HG03280 (cell line): ENCODE measurements around the gene ARHGEF4.

Source experiments
- ATAC-seq: cut with Tn5 transposase; IDR thresholded peaks from one replicate; pipeline ENCODE4 v1.9.1; 2021; ENCODE audit warnings: mild to moderate bottlenecking, moderate library complexity; ENCODE audit not compliant: unreplicated experiment

ARHGEF4 gene

DNA sequence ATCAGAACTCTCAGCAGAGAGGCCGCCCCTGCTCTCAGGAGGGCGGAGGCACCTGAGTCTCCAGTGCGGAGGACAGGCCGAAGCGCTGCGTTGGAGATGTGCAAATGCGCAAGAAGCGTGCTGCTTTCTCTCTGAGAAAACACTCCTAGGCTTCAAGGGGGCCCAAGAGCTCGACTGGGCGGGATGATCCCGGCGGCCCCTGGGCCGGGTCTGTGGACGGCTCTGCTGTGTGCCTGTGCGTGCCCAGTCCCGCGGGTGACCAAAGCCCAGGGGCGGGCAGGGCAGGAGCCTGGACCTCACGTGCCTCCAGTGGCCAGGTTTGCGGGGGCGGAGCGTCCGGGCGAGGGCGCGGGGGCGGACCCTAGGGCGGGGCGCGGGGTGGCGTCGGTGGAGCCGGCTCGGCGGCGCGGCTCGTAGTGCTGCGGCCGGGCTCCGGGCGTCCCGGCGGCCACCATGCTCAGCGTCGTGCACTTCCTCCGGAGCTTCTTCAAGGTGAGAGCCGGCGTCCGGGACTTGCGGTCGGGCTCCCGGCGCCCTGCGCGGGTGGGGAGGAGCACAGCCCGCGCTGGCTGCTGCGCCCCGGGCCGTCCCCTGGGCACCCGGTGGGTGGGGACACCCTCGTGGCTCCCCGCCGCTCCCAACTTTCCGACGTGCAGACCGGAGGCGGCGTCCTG is at the start of gene ARHGEF4:
Gene ARHGEF4 (plus strand): TSS at position 414 of the 674 bp plus-strand sequence. CDS start 40 bp downstream, at position 454.
- ATAC-seq = peak; percentile 44

- no peak for ATAC-seq
These were observed 48.9 kb upstream of the ARHGEF4 start for GRCh38 chr2:130787841-130788240.

DNA sequence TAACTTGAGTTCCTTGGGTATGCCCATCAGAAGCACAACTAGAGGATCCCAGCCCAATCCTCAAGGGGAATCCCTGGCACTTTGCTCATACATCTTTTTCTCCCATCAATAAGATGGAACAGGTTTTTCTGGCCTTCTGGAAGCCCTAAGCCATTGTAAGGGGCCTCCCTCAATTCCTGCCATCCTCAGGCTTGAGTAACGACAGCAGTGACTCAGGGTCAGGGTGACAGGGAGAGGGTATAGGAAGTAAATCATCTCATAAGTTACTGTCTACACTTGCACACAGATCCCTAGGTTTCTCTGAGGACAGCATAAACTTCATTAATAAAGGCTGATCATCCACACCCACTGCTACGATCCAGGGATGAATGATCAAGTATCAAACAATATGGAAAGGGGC is 46.4 kb upstream of the ARHGEF4 start:
- ATAC-seq = no peak

DNA sequence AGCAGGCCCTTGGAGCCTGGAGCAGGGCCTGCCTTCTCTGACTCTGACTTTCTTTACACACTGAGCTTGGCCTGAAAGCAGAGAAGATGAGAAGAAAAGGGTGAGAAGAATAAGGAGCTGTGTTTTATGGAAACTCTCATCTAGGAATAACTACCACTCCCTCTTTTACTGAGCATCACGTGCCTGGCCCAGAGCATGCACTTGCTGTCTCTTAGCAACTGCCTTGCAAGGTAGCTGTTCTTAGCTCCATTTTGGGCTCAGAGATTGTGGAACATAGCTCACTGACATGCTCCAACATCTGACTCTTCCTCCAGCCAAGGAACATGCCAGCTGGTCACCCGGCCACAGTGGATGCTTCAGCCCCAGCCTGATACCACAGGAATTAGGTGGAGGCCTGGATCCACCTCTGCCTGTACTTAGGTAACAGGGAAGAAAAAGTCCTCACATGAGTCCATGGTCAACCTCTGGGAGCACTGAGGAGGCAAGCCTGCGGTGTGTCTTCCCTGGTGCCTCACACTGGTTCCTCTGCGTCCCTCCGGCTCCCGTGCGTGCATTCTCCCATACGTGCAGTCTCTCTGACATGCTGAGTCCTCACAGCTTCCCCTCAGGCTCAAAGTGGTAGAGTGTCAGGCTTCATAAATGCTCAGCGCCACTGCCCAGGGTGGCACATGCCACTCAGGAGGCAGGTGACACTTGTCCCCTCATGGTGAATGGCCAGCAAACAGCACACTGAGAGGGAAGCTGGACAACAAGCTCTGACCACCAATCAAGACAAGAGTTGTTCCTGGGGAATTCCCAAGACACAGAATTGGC is 45.7 kb upstream of the ARHGEF4 start:
- ATAC-seq = no peak

DNA sequence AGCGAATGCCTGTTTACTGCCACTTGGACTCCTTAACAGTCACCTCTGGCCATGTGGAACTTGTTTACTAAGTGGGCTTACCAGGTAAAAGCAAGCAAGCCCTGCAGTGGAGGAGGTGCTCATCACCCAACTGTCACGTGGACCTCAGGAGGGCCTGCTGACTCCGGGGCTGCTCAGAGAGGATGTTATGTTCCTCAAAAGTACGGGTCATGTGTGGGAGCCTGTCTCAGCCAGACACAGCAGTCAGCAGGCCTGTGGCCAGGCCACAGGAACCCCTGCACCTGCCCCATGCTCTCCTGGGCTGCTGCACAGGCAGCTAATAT is 45.1 kb upstream of the ARHGEF4 start:
- no peak for ATAC-seq

- ATAC-seq = no peak
These were observed 41.3 kb upstream of the ARHGEF4 start for GRCh38 chr2:130795431-130795830.

DNA sequence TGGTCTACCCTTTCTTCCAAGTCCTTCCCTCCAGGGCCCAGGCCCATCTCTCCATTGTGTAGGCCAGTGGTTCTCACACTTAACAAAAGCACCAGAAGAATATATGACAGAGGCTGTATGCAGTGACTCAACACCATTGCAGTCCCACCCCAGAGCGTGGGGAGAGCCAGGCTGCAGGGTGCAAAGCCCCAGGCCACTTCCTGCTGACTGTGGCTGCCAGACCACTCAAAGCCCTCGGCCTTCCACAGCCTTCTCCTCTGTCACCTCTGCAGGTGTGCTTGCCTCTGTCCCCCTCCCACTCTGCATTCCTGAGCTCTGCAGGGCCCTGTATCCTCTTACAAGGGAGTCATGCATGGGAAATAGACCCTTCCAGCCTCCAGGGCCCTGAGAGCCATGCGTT is 40.4 kb upstream of the ARHGEF4 start:
- ATAC-seq = no peak

GRCh38 chr2:130797493-130798435 is 39.0 kb upstream of the ARHGEF4 start:
- ATAC-seq = peak; percentile 92

DNA sequence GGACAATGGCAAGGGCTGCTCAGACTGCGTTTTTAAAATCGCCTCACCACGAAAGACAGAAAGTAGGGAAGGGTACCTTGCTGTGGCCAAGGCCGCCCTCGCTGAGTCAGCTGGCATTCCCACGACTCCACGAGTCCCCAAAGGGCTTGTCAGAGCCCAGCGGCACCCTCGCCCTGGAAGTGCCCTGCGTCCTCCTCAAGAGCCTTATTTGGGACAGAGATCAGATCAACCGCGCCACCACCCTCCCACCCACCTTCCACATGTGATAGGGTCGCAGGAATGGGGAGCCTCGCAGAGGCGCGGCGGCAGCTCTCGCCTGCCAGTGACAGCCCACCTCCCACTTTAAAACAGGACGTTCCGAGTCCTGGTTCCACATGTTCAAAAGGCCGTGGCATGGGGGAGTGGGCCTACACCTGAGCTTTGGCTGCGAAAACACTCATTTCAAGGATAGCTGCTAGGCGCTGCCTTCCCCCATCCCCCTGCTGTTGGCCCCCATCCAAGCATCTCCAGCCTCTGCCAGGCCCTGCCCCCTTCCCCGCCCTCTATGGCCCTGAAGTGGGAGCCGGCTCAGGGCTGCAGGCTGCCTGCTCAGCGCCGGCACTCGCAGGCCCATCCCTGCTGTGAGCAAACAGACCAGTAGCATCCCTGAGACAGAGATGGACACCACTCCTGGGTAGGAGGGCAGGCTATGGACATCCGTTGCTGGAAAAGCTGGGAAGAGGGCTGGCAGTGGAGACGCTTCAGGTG is 38.1 kb upstream of the ARHGEF4 start:
- ATAC-seq = no peak

DNA sequence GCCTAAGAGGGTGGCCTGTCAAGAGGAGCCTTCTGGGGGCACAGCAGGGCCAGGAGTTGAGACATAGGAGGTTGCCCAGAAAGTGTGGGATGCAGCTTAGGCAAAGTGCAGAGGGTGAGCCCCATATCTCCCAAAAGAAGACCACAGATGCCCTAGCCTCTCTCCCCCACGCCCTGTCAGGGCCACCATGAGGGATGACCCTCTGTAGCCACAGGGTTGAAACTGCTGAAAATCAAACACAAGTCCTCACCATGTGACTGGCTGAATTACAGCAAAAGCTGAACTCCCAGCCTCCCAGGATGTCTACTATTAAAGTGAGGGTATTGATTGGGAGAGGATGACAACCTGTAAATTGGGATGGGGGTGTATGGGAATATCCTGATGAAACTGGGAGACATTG is 37.4 kb upstream of the ARHGEF4 start:
- ATAC-seq = no peak

DNA sequence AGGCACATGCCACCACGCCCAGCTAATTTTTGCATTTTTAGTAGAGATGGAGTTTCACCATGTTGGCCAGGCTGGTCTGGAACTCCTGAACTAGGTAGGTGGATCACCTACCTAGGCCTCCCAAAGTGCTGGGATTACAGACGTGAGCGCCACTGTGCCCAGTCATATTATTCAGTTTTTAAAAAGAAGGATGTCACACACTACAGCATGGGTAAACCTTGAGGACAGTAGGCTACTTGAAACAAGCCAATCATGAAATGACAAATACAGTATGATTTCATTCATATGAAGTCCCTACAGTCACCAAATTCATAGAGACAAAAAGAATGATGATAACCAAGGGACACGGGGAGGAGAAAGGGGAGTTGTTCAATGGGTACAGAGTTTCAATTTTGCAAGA is 31.1 kb upstream of the ARHGEF4 start:
- no peak for ATAC-seq

- ATAC-seq = no peak
These were observed 30.3 kb upstream of the ARHGEF4 start for GRCh38 chr2:130806370-130806769.

DNA sequence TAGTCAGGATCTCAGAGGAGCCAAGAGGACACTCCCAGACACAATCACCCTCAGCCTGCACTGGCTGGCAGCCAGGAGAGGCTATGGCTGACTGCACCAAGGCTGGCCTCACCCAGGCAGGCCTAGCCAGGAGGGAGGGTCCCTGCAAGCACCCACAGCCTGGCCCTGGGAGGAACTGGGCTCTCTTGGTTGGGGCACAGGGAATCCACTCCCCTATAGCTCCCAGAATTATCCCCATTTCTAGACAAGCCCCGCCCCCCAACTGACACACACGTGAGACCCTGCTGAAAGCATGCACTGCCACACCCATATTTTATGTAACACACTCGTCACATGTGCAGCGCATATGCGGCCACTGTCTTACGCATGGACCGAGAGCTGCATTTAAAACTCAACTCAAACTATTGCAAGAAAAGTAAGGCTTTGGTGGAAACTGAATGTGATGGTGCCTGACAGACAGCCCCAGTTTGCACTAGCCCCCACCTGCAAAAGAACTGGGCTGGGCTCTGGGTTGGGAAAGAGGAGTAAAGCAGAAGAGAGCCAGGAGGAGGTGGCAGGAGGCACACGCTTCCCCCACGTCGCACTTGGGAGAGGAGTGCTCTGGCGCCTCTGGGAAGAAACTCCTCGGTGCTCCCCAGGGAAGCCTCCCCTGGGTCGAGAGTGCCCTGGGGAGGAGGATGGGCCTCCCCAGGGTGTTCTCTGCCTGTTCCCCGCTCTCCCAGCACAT is 28.9 kb upstream of the ARHGEF4 start:
- no peak for ATAC-seq

DNA sequence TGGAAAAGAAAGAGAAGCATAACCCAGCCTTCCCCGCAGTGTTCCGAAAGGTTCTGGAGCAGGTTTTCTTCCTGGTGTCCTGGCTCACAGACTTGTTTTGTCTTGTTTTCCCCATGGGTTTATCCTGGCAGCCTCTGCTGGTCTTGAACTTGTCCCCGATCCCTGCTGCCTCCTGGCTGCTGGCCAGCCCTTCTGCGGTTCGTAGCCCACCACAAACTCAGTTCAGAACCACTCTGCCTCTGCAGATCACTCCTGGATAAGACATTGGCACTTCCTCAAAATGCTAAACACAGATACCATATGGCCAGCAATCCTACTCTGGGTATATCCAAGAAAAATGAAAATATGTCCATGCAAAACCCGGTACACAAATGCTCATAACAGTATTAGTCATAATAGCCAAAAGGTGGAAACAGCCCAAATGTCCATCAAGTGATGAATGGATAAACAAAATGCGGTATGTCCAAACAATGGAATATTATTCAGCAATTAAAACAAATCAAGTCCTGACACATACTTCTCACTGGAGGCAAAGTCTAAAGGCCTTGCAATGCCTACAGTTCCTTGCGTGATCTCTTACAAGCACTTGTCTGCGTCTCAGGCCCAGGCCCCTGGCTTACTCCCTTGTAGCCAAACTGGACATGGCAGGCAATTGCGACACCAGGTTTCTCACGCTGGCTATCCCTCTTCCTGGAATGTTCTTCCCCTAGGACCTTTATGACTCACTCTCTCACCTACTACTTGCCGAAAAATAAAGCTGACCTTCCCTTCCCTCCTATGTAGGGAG is 28.0 kb upstream of the ARHGEF4 start:
- ATAC-seq = no peak

- ATAC-seq = no peak
These were observed 26.2 kb upstream of the ARHGEF4 start for GRCh38 chr2:130810490-130810889.

GRCh38 chr2:130813722-130814121 is 23.0 kb upstream of the ARHGEF4 start:
- ATAC-seq = no peak

DNA sequence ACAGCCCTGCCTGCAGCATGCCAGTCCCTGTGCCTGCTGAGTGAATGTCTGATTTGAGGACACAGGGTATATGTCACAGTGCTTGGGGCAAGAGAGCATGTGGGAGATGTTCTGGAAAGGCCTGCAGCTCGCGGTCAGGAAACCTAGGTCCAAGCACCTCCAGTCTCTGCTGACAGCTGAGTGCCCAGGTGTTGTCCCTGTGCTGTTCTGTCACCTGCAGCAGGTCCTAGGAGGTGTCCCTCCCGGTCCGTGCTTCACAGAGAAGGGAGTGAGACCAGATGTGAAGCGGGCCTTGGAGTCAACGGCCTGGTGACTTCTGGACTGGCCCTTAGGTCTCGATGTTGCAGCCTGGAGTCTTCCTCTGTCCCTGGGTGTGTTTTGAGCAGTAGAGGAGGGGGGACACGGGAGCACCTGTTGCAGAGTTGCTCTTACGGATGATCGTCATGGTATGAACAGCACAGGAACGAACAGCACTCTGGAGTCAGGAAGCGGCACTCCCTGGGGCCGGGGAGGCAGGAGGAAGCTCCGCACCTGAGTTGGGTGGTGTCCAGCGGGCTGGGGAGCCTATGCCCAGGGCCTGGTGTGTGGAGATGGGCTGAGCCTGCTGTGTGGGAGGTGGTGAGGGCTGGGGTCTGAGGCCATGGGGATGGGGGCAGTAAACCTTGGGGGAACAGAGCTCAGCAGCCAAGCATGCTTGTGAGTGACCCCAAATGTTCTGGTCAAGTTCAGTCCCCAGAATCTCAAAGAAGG is 21.6 kb upstream of the ARHGEF4 start:
- no peak for ATAC-seq

DNA sequence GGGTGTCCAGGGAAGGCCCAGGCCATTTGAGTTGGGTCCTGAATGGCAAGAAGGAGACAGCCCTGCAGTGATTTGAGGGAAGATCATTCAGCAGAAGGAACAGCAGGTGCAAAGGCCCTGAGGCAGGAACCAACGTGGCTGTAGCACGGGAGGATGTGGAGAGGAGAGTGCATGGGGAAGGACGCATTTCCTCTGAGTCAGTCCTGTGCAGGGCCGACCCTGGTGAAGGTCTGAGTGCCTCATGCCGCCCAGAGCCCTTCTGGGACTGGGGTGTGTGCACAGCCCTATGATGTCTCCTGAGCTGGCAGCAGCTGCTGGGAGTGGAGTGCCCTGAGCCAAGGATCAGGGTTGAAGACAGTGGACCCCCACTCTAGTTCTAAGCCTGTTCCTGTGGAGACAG is 17.9 kb upstream of the ARHGEF4 start:
- no peak for ATAC-seq

DNA sequence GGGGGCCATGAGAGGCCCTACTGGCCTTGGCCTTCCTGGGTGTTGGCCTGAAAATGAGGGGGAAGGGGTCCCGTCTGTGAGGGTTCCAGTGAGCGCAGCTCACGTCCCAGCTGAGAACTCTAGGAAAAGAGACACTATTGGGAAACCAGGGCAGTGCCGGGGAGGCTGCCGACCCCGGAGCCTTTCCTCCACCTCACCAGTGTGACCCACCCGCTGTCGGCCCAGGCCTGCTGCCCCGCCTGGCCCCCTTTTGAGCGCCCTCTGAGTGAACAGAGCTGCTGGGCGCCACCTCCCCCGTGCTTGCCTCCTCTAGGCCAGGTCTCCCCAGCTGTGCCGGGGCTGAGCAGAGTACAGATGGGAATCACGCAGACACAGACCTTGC is 17.5 kb upstream of the ARHGEF4 start:
- no peak for ATAC-seq
